HG03280 (cell line): Measurements from ENCODE around the gene CCDC83.
A peak's percentile ranks its signal among the peaks of the same experiment; 100 is the strongest.
"Not testable (repeated sequence)": the region's sequence is repeated elsewhere in the genome, so short reads cannot be mapped to it uniquely, and the experiment has no call there.

Experiments
- ATAC-seq: cut with Tn5 transposase; IDR thresholded peaks from one replicate; pipeline ENCODE4 v1.9.1; 2021; ENCODE audit warnings: mild to moderate bottlenecking, moderate library complexity; ENCODE audit not compliant: unreplicated experiment

CCDC83 gene

GRCh38 chr11:85835263-85835662, 19.9 kb upstream of the CCDC83 start:
- no peak for ATAC-seq

- no peak for ATAC-seq
Observed at GRCh38 chr11:85835729-85836128, 19.5 kb upstream of the CCDC83 start.

- ATAC-seq: not testable (repeated sequence)
Observed at GRCh38 chr11:85840932-85841331, 14.3 kb upstream of the CCDC83 start.

- ATAC-seq: no peak
Observed at GRCh38 chr11:85843929-85844328, 11.3 kb upstream of the CCDC83 start.

- ATAC-seq: no peak
Observed at GRCh38 chr11:85844439-85845123, 10.6 kb upstream of the CCDC83 start.

- no peak for ATAC-seq
Observed at GRCh38 chr11:85845124-85845631, 10.0 kb upstream of the CCDC83 start.

- no peak for ATAC-seq
Observed at GRCh38 chr11:85847436-85847835, 7.7 kb upstream of the CCDC83 start.

GRCh38 chr11:85848006-85848405, 7.2 kb upstream of the CCDC83 start:
- no peak for ATAC-seq

GRCh38 chr11:85848556-85848955, 6.6 kb upstream of the CCDC83 start:
- ATAC-seq: no peak

- ATAC-seq: not testable (repeated sequence)
Observed at GRCh38 chr11:85852754-85853153, 2.4 kb upstream of the CCDC83 start.

- ATAC-seq: not testable (repeated sequence)
Observed at GRCh38 chr11:85853541-85853940, 1.6 kb upstream of the CCDC83 start.

GRCh38 chr11:85854212-85854556, 999 bp upstream of the CCDC83 start:
- no peak for ATAC-seq

- peak; percentile 100 for ATAC-seq
Observed at GRCh38 chr11:85854557-85855340, 434 bp upstream of the CCDC83 start.

GRCh38 chr11:85857098-85857497, 1.9 kb downstream of the CCDC83 start:
- no peak for ATAC-seq

- not testable (repeated sequence) for ATAC-seq
Observed at GRCh38 chr11:85859541-85859940, 4.4 kb downstream of the CCDC83 start.

- no peak for ATAC-seq
Observed at GRCh38 chr11:85863855-85864254, 8.7 kb downstream of the CCDC83 start.

GRCh38 chr11:85866137-85866827, 11.1 kb downstream of the CCDC83 start:
- ATAC-seq: no peak

- ATAC-seq: no peak
Observed at GRCh38 chr11:85867751-85868150, 12.6 kb downstream of the CCDC83 start.

- ATAC-seq: no peak
Observed at GRCh38 chr11:85869781-85870180, 14.6 kb downstream of the CCDC83 start.

GRCh38 chr11:85874265-85874664, 19.1 kb downstream of the CCDC83 start:
- no peak for ATAC-seq

GRCh38 chr11:85875505-85875904, 20.3 kb downstream of the CCDC83 start:
- ATAC-seq: no peak

- no peak for ATAC-seq
Observed at GRCh38 chr11:85884581-85885021, 29.4 kb downstream of the CCDC83 start.
